GM23338 (cell line): ENCODE measurements around the gene ZACN.

ENCODE experiments used
- CREB1 ChIP-seq: fragments of 250-450 bp; sonication (Bioruptor Pico); IDR thresholded peaks from 2 replicates; pipeline ENCODE4 v1.5.0; 2020; ENCODE audit warnings: low read depth, mild to moderate bottlenecking, moderate library complexity
- CTCF ChIP-seq, 2 experiments: fragments of 200-600 bp in 1 of 2; sonication (generic) in 1 of 2; conservative IDR thresholded peaks; 2 replicates each; pipeline versions ENCODE4 v1.5.1 to v1.6.1; 2016 to 2017; ENCODE audit warnings: antibody characterized with exemption in 2 of 2, low read depth in 2 of 2, mild to moderate bottlenecking in 2 of 2, moderate library complexity in 1 of 2
- ETS1 ChIP-seq: IDR thresholded peaks from 2 replicates; pipeline ENCODE4 v1.6.1; 2016; ENCODE audit warnings: antibody characterized with exemption
- EZH2 ChIP-seq: fragments of 200-600 bp; sonication (generic); IDR thresholded peaks from one replicate; pipeline ENCODE4 v1.8.0; 2017; ENCODE audit warnings: antibody characterized with exemption, mild to moderate bottlenecking, low read depth; ENCODE audit not compliant: unreplicated experiment
- EZH2phosphoT487 ChIP-seq: fragments of 200-600 bp; sonication (generic); IDR thresholded peaks from one replicate; pipeline ENCODE4 v1.8.1; 2018; ENCODE audit warnings: antibody characterized with exemption; ENCODE audit not compliant: unreplicated experiment
- POLR2AphosphoS5 ChIP-seq: IDR thresholded peaks from 2 replicates; pipeline ENCODE4 v1.6.1; 2016; ENCODE audit warnings: antibody characterized with exemption, low read depth
- REST ChIP-seq: IDR thresholded peaks from one replicate; pipeline ENCODE4 v1.6.1; 2018; ENCODE audit warnings: antibody characterized with exemption; ENCODE audit not compliant: unreplicated experiment

GRCh38 chr17:76077584-76078110 lies 1.3 kb upstream of the ZACN start:
- TF ChIP-seq CTCF (conservative IDR thresholded peaks at IDR 0.05; ENCODE audit: low read depth in 2 of 2) (no peak), POLR2AphosphoS5 (no peak), EZH2 (no peak), EZH2phosphoT487 (no peak), REST (no peak), ETS1 (no peak), CREB1 (CRISPR knock-in tag) (no peak)
